22Rv1 (cell line): Measurements from ENCODE around the gene ITGB4.

Experiments
- ZFX ChIP-seq: fragments of 450-650 bp; IDR thresholded peaks from 2 replicates; pipeline ENCODE4 v1.6.1; 2017; ENCODE audit warnings: antibody characterized with exemption, borderline replicate concordance
- TF ChIP-seq, protein P1 (sequence below): fragments of 450-650 bp; IDR thresholded peaks from 2 replicates; pipeline ENCODE4 v1.5.1; 2017; ENCODE audit warnings: mild to moderate bottlenecking

DNA sequence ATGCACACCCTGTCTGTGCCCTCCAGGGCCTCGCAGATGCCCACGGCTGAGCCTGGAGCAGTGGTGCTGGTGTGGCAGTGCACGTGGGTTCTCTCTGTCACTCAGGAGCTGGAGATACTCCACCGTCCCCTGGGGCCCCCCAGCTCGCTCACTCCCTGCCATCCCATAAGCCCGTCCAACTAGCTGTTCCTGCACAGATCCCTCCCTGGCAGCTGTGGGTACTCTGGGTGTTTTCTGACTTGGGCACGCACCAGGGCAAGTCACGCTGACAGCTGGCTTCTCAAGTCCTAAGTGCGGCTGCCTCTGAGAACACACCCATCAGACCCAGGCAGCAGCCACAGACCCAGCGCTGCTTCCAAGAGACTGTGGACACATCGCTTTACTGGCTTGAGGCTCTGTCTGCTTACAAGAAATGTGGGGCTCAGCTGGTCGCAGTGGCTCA is 25.4 kb upstream of the ITGB4 start:
- TF ChIP-seq, protein P1, sequence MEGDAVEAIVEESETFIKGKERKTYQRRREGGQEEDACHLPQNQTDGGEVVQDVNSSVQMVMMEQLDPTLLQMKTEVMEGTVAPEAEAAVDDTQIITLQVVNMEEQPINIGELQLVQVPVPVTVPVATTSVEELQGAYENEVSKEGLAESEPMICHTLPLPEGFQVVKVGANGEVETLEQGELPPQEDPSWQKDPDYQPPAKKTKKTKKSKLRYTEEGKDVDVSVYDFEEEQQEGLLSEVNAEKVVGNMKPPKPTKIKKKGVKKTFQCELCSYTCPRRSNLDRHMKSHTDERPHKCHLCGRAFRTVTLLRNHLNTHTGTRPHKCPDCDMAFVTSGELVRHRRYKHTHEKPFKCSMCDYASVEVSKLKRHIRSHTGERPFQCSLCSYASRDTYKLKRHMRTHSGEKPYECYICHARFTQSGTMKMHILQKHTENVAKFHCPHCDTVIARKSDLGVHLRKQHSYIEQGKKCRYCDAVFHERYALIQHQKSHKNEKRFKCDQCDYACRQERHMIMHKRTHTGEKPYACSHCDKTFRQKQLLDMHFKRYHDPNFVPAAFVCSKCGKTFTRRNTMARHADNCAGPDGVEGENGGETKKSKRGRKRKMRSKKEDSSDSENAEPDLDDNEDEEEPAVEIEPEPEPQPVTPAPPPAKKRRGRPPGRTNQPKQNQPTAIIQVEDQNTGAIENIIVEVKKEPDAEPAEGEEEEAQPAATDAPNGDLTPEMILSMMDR, result no peak
- no peak for TF ChIP-seq ZFX
